Upper lobe of left lung (tissue), 6 donors: ENCODE data around the gene SNCG. TPM values are rescaled to one million over a fixed set of nuclear protein-coding genes. Genes with fewer than 3 reads are reported as not detected.

Source experiments
- ATAC-seq, 2 donors: fragments of 200-7000 bp; cut with Tn5 transposase; one replicate each; pipeline ENCODE4 v1.9.1; 2022; ENCODE audit warnings: mild to moderate bottlenecking in 2 of 2, moderate library complexity in 2 of 2; ENCODE audit not compliant: low FRiP score in 2 of 2
- DNase-seq, 2 donors: peaks; one replicate each; pipeline ENCODE4 v3.0.0-alpha.2; 2019 to 2020
- H3K27ac ChIP-seq, 4 donors: fragments of 200-600 bp; sonication (generic); one replicate each; pipeline ENCODE4 v1.5.1; 2016 to 2019
- H3K27me3 ChIP-seq, 4 donors: fragments of 200-600 bp; sonication (generic); one replicate each; pipeline ENCODE4 v1.5.1; 2017 to 2019
- H3K36me3 ChIP-seq, 4 donors: fragments of 200-600 bp; sonication (generic); one replicate each; pipeline ENCODE4 v1.5.1; 2016 to 2019
- H3K4me1 ChIP-seq, 4 donors: fragments of 200-600 bp; sonication (generic); one replicate each; pipeline ENCODE4 v1.5.1; 2018 to 2019
- H3K4me3 ChIP-seq, 4 donors: fragments of 200-600 bp; sonication (generic); one replicate each; pipeline ENCODE4 v1.5.1; 2017 to 2019; ENCODE audit warnings: mild to moderate bottlenecking in 2 of 4, moderate library complexity in 1 of 4
- H3K9me3 ChIP-seq, 4 donors: fragments of 200-600 bp; sonication (generic); one replicate each; pipeline ENCODE4 v1.5.1; 2018 to 2019
- EP300 ChIP-seq, 4 donors: sonication (generic); formaldehyde crosslinking; IDR thresholded peaks; one replicate each; pipeline ENCODE4 v1.5.1; 2017; ENCODE audit warnings: antibody characterized with exemption in 4 of 4, control low read depth in 2 of 4
- POLR2A ChIP-seq, 4 donors: fragments of 450-650 bp; IDR thresholded peaks; one replicate each; pipeline ENCODE4 v1.5.1; 2016 to 2017; ENCODE audit warnings: antibody characterized with exemption in 4 of 4, mild to moderate bottlenecking in 2 of 4
- POLR2AphosphoS5 ChIP-seq, 2 donors: sonication (generic); formaldehyde crosslinking; IDR thresholded peaks; one replicate each; pipeline ENCODE4 v1.5.1; 2017; ENCODE audit warnings: antibody characterized with exemption in 2 of 2
- WGBS, 2 donors: methylation state at CpG; one replicate each; pipeline ENCODE4 v1.1.5; 2017 to 2018; 5-methylcytosine and 5-hydroxymethylcytosine counted together
- total RNA-seq, 6 donors: library from RNA; depleted of rRNA in 4 of 6; stranded (reverse); fragments of >200 nt in 4 of 6; gene quantifications; one replicate each; pipeline versions ENCODE4 v1.1.0 to v1.2.1, GENCODE V29; 2016 to 2021
- TF ChIP-seq, protein P1 (sequence below), 6 experiments: fragments of 450-650 bp in 4 of 6; fragments of 200-600 bp in 2 of 6; sonication (generic) in 2 of 6; IDR thresholded peaks; one replicate each; pipeline ENCODE4 v1.5.1; 2016 to 2019; ENCODE audit warnings: antibody characterized with exemption in 6 of 6
- donor health status: DM: no; HTN: no; CAD: no; lungs with moderate emphysema.
- donor health status: DM: no; HTN: yes; CAD: no; lungs with severe emphysema.

Gene SNCG
- total RNA-seq, 6 donors from 2014 or later = 2.9 to 24.7 (median 6.4) TPM; not detected in 1

DNA sequence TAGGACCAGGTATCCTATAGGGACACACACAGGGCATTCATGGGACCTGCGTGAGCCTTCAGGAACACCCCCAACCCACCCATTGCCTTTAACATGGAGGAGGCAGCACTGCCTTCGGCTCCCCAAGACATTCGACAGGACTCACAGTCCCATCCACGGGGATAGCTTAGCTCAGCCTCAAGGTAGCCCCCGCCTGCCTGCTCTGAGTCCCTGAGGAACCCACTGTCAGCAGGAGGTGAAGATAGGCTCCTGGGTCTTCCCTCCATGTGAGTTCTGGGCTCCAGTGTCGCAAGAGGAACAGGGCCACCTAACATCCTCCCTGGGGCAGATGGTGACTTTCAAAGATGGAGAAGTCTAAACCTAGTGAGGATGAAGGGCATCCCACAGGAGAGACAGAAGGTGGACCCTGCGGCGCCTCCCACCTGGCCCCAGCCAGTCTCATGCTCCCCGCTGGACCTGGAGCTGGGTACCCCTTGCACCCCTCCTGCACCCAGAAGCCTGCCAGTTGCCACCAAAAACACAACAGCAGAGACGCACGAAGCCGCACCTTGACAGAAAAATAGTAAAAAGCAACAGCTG is 5.0 kb downstream of the SNCG start:
- no peaks in the 10 kb centered on the region for H3K9me3 ChIP-seq
- 94 to 95% methylated on average over 8 to 12 of the region's 12 CpGs for WGBS, 2 donors
- no peaks in the 10 kb centered on the region for H3K36me3 ChIP-seq
- ATAC-seq (no peak), DNase-seq (no peak)
- no peak overlapping the region for H3K4me3 ChIP-seq
- no peaks in the 10 kb centered on the region for H3K27me3 ChIP-seq
- peaks cover 38 to 52% (median 47%) of the 10 kb centered on the region in 4 donors for H3K4me1 ChIP-seq
- no peak for TF ChIP-seq EP300 (IDR thresholded peaks at IDR 0.05)
- no peak for TF ChIP-seq POLR2A (IDR thresholded peaks at IDR 0.05)
- no peak for TF ChIP-seq POLR2AphosphoS5 (IDR thresholded peaks at IDR 0.05)
- TF ChIP-seq, protein P1, sequence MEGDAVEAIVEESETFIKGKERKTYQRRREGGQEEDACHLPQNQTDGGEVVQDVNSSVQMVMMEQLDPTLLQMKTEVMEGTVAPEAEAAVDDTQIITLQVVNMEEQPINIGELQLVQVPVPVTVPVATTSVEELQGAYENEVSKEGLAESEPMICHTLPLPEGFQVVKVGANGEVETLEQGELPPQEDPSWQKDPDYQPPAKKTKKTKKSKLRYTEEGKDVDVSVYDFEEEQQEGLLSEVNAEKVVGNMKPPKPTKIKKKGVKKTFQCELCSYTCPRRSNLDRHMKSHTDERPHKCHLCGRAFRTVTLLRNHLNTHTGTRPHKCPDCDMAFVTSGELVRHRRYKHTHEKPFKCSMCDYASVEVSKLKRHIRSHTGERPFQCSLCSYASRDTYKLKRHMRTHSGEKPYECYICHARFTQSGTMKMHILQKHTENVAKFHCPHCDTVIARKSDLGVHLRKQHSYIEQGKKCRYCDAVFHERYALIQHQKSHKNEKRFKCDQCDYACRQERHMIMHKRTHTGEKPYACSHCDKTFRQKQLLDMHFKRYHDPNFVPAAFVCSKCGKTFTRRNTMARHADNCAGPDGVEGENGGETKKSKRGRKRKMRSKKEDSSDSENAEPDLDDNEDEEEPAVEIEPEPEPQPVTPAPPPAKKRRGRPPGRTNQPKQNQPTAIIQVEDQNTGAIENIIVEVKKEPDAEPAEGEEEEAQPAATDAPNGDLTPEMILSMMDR (IDR thresholded peaks at IDR 0.05) = no peak
- no peak overlapping the region for H3K27ac ChIP-seq

DNA sequence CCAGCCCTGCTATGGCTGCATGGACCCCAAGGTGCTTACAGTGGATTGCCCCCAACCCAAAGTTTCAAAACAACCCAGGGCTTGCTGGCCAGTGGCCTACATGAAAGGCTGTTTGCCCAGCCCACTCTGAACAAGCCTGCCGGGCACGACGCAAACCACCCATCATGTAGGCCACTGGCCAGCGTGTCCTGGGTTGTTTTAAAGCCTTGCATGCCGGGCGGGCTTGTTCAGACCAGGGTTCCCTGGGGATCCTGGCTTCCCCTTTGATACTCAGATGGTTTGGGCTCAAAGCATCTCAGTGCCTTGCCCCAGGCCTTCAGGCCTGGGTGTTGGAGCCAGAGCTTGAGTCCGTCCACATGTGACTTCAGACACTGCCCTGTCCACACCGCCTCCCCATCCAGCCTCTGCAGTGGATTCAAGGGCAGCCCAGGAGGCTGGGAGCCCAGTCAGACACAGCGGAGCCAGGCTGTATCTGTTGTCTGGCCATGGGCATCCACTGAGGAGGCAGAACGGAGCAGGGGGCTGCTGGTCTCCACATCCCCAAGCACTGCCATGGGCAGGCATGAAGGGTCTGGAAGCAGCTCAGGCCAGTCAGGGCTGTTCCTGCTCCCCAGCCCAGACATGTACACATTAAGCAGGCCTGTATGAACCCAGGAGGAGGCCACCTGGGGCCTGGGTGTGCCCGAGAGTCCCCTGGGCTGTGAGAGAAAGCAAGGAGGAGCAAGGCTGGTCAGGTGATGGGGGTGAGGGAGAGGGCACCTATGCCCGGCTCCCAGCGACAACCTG is 5.9 kb downstream of the SNCG start:
- no peak overlapping the region for H3K27ac ChIP-seq
- TF ChIP-seq POLR2A (IDR thresholded peaks at IDR 0.05) (no peak), POLR2AphosphoS5 (IDR thresholded peaks at IDR 0.05) (no peak), EP300 (IDR thresholded peaks at IDR 0.05) (no peak)
- TF ChIP-seq, protein P1 (IDR thresholded peaks at IDR 0.05) = no peak
- H3K9me3 ChIP-seq = no peaks in the 10 kb centered on the region
- H3K27me3 ChIP-seq = no peaks in the 10 kb centered on the region
- H3K4me1 ChIP-seq = peaks cover 38 to 52% (median 45%) of the 10 kb centered on the region in 4 donors
- no peaks in the 10 kb centered on the region for H3K36me3 ChIP-seq
- ATAC-seq = no peak
- no peak overlapping the region for H3K4me3 ChIP-seq
- 82 to 100% methylated on average over 1 to 13 of the region's 13 CpGs for WGBS, 2 donors
- peak in 1 of 2 donors; percentile 17 for DNase-seq

DNA sequence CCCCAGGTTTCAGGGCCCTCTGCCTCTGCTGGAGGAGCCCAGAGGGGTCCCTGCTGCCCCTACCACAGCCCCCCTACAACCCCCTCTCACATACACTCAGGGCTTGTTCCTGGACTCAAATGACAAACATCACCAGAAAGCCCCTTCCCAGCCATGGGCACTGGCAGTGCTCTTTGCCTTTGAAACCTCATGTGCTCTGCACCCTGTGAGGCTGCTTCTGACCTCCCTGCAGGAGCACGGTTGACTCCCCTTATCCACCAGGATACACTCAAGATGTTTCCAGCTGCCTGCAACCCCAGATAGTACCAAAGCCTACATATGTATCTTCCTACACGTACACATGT is 6.4 kb downstream of the SNCG start:
- no peak for TF ChIP-seq POLR2A (IDR thresholded peaks at IDR 0.05)
- no peak overlapping the region for H3K27ac ChIP-seq
- H3K4me1 ChIP-seq = peaks cover 37 to 52% (median 45%) of the 10 kb centered on the region in 4 donors
- no peak overlapping the region for H3K4me3 ChIP-seq
- DNase-seq = no peak
- H3K27me3 ChIP-seq = no peaks in the 10 kb centered on the region
- H3K9me3 ChIP-seq = no peaks in the 10 kb centered on the region
- no peaks in the 10 kb centered on the region for H3K36me3 ChIP-seq
- ATAC-seq = no peak
- WGBS, 2 donors = 91 to 95% methylated on average over 2 of the region's 2 CpGs

DNA sequence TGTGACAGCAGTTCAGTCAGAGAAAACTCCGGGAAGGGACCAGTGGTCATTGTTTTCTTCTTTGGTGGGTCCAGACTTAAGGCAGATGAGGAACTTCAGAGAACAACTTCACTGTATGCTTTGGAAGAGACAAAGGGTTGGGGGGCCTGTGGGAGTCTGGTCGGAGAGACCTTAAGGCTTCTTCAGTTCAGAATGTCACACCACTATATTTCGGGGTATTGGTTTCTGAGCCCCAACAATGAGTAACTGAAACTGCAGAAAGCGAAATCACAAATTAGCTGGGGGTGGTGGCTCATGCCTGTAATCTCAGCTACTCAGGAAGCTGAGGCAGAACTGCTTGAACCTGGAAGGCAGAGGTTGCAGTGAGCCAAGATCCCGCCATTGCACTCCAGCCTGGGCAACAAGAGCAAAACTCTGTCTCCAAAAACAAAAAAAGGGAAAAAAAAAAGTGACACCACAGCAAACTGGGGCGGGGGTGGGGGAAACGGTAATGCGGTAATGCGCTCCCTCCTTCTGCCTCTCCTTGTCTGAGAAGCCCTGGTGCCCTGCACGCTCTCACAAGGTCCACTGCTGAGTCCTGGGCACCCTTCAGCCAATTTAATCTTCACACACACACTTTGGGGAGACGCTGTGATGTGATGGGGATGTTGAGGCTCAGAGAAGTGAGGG is 7.7 kb downstream of the SNCG start:
- peak in 1 of 2 donors; percentile 14 for DNase-seq
- TF ChIP-seq POLR2AphosphoS5 (IDR thresholded peaks at IDR 0.05) (no peak), POLR2A (IDR thresholded peaks at IDR 0.05) (no peak), EP300 (IDR thresholded peaks at IDR 0.05) (no peak)
- TF ChIP-seq, protein P1 (IDR thresholded peaks at IDR 0.05) = no peak

DNA sequence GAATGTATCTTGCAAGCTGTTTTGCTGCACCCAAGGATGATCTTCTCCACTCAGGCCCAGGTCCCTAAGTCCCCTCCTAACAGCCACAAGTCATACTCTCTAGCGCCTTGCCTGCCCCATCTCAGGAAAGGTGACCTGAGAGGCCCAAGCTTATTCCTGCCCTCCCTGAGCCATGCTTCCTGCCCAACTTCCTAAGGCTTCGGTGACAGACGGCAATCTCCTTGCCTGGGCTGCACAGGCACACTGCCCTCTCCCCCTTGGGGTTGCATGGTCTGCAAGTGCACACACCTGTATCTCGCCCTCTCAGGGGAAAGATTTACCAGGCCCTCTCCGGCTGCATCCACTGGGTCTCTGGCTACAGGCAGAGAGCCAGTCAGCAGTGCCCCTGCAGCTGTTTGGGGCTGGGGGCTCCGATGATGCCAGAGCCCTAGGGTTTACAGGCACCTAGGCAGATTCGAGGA is 9.1 kb downstream of the SNCG start:
- ATAC-seq (no peak), DNase-seq (peak in 1 of 2 donors; percentile 15)
- H3K27me3 ChIP-seq = no peaks in the 10 kb centered on the region
- no peaks in the 10 kb centered on the region for H3K36me3 ChIP-seq
- H3K27ac ChIP-seq = peak overlapping the region; percentile 92 to 98 (median 97)
- no peaks in the 10 kb centered on the region for H3K9me3 ChIP-seq
- H3K4me1 ChIP-seq = peaks cover 38 to 63% (median 51%) of the 10 kb centered on the region in 4 donors
- H3K4me3 ChIP-seq = peak overlapping the region in 1 of 4 donors; percentile 64
- no peak for TF ChIP-seq POLR2AphosphoS5 (IDR thresholded peaks at IDR 0.05)
- TF ChIP-seq POLR2A (IDR thresholded peaks at IDR 0.05) = no peak
- TF ChIP-seq EP300 (IDR thresholded peaks at IDR 0.05) = no peak
- TF ChIP-seq, protein P1 (IDR thresholded peaks at IDR 0.05) = no peak
- 78% methylated on average over 7 of the region's 7 CpGs; no CpG with 5 or more reads in 1 of the 2 donors for WGBS, 2 donors

More for the DNA sequence above, 7.7 kb downstream of the SNCG start:
- Histone ChIP-seq H3K4me1 (peaks cover 31 to 51% (median 48%) of the 10 kb centered on the region in 4 donors), H3K4me3 (peak overlapping the region in 1 of 4 donors; percentile 13), H3K36me3 (no peaks in the 10 kb centered on the region), H3K27ac (peak overlapping the region in 3 of 4 donors; percentile 92 to 98 (median 97)), H3K9me3 (no peaks in the 10 kb centered on the region), H3K27me3 (no peaks in the 10 kb centered on the region)
- WGBS, 2 donors = 48 to 54% methylated on average over 11 of the region's 11 CpGs
- ATAC-seq = no peak
